Measurements from ENCODE around the gene IQSEC1. TPM values are rescaled to one million over a fixed set of nuclear protein-coding genes. Genes with fewer than 3 reads are reported as not detected.

Gene IQSEC1
- total and polyA plus RNA-seq, 9 of the 15 experiments (the other 6 are each of a cell fraction or from before 2014, with no cell fraction given), result 0.56 to 39.0 (median 6.8) TPM

- TF ChIP-seq ZNF277 (CRISPR knock-in tag; IDR thresholded peaks at IDR 0.05; ENCODE audit: borderline replicate concordance) (no peak), IFI16 (CRISPR knock-in tag; IDR thresholded peaks at IDR 0.05) (no peak; the same call in 1 of the 2 replicates), CTCFL (IDR thresholded peaks at IDR 0.05; ENCODE audit: borderline replicate concordance, insufficient read depth, low read depth, low read length, poor library complexity, severe bottlenecking) (peak; percentile 97), ELK3 (CRISPR knock-in tag; IDR thresholded peaks at IDR 0.05) (no peak), FOXA3 (CRISPR knock-in tag; conservative IDR thresholded peaks at IDR 0.05 in 1 of 2, IDR thresholded peaks at IDR 0.05 in 1 of 2) (no peak), FOXJ2 (tag; IDR thresholded peaks at IDR 0.05) (no peak), SAFB (IDR thresholded peaks at IDR 0.05; ENCODE audit: borderline replicate concordance, low read depth, low read length) (0 out of 2 replicates have a peak, but pooled peaks have one; percentile 44), NR0B1 (IDR thresholded peaks at IDR 0.05; ENCODE audit: partially characterized antibody) (no peak), TFAM (CRISPR knock-in tag; conservative IDR thresholded peaks at IDR 0.05) (no peak), NR2C2 (CRISPR knock-in tag; IDR thresholded peaks at IDR 0.05) (no peak; the same call in 1 of the 2 replicates), NR2C2 (tag; IDR thresholded peaks at IDR 0.05) (peak; percentile 88), LCOR (CRISPR knock-in tag; IDR thresholded peaks at IDR 0.05) (no peak; the same call in 1 of the 2 replicates), ZNF445 (CRISPR knock-in tag; IDR thresholded peaks at IDR 0.05; ENCODE audit: low read depth) (no peak), ZNF830 (CRISPR knock-in tag; IDR thresholded peaks at IDR 0.05) (peak; percentile 13; the same call in 1 of the 2 replicates), PHTF2 (CRISPR knock-in tag; IDR thresholded peaks at IDR 0.05) (no peak), BMI1 (IDR thresholded peaks at IDR 0.05; ENCODE audit: low read length) (no peak), ZNF431 (CRISPR knock-in tag; IDR thresholded peaks at IDR 0.05) (no peak; the same call in 1 of the 2 replicates), DACH1 (IDR thresholded peaks at IDR 0.05; ENCODE audit: partially characterized antibody) (peak; percentile 48), TFE3 (CRISPR knock-in tag; IDR thresholded peaks at IDR 0.05) (peak; percentile 51), NELFE (IDR thresholded peaks at IDR 0.05; ENCODE audit: insufficient read depth, insufficient read length) (no peak), RNF2 (IDR thresholded peaks at IDR 0.05) (no peak)
Observed at GRCh38 chr3:12994607-12995388, 78.4 kb downstream of the IQSEC1 start (continued).
